GM23338 (cell line): ENCODE results near the gene SPP2. TPM values are rescaled to one million over a fixed set of nuclear protein-coding genes. Genes with fewer than 3 reads are reported as not detected.

Experiments
- ATAC-seq: fragments of 200-7000 bp; cut with Tn5 transposase; 3 replicates; pipeline ENCODE4 v1.9.1; 2020
- DNase-seq: peaks from one replicate; pipeline ENCODE4 v3.0.0-alpha.2; 2015; ENCODE audit warnings: low spot score
- H2AFZ ChIP-seq: fragments of 200-600 bp; sonication (generic); 2 replicates; pipeline ENCODE4 v1.8.0; 2016; ENCODE audit warnings: antibody characterized with exemption, mild to moderate bottlenecking, moderate library complexity
- H3F3A ChIP-seq: fragments of 200-600 bp; sonication (generic); replicated peaks from 2 replicates; pipeline ENCODE4 v1.8.0; 2017; ENCODE audit warnings: antibody characterized with exemption, mixed run types, low read depth
- H3K27ac ChIP-seq: fragments of 200-600 bp; sonication (generic); 2 replicates; pipeline ENCODE4 v1.6.1; 2016; ENCODE audit warnings: low read depth
- H3K27me3 ChIP-seq: fragments of 200-600 bp; sonication (generic); 2 replicates; pipeline ENCODE4 v1.8.0; 2016; ENCODE audit warnings: mild to moderate bottlenecking, mixed run types, moderate library complexity; ENCODE audit not compliant: insufficient read depth
- H3K36me3 ChIP-seq: fragments of 200-600 bp; sonication (generic); 2 replicates; pipeline ENCODE4 v1.8.0; 2016; ENCODE audit warnings: mild to moderate bottlenecking; ENCODE audit not compliant: insufficient read depth
- H3K4me1 ChIP-seq: fragments of 200-600 bp; sonication (generic); 2 replicates; pipeline ENCODE4 v1.8.0; 2016; ENCODE audit warnings: mild to moderate bottlenecking, moderate library complexity; ENCODE audit not compliant: insufficient read depth
- H3K4me2 ChIP-seq: fragments of 200-600 bp; sonication (generic); 2 replicates; pipeline ENCODE4 v1.7.1; 2017; ENCODE audit warnings: mixed run types
- H3K4me3 ChIP-seq: fragments of 200-600 bp; sonication (generic); 2 replicates; pipeline ENCODE4 v1.6.1; 2016; ENCODE audit warnings: mixed run types
- H3K79me2 ChIP-seq: fragments of 200-600 bp; sonication (generic); replicated peaks from 2 replicates; pipeline ENCODE4 v1.8.0; 2017; ENCODE audit warnings: mild to moderate bottlenecking; ENCODE audit not compliant: insufficient read depth
- H3K9me2 ChIP-seq: fragments of 200-600 bp; sonication (generic); 2 replicates; pipeline ENCODE4 v1.8.0; 2017; ENCODE audit not compliant: insufficient read depth
- H4K20me1 ChIP-seq: fragments of 200-600 bp; sonication (generic); replicated peaks from 2 replicates; pipeline ENCODE4 v1.8.0; 2017; ENCODE audit warnings: mild to moderate bottlenecking; ENCODE audit not compliant: insufficient read depth
- H3K27ac Mint-ChIP-seq: 2 replicates; pipeline ENCODE4 v1.8.0; 2020; ENCODE audit warnings: inconsistent platforms, mild to moderate bottlenecking, moderate library complexity, mixed read lengths
- H3K27me3 Mint-ChIP-seq: 3 replicates; pipeline ENCODE4 v1.8.0; 2022; ENCODE audit warnings: low read depth, mild to moderate bottlenecking, moderate library complexity, mixed read lengths, inconsistent platforms; ENCODE audit not compliant: insufficient read depth, poor library complexity
- H3K36me3 Mint-ChIP-seq: 3 replicates; pipeline ENCODE4 v1.8.0; 2021; ENCODE audit warnings: low read depth, mild to moderate bottlenecking, inconsistent platforms, moderate library complexity, mixed read lengths
- H3K4me1 Mint-ChIP-seq: 3 replicates; pipeline ENCODE4 v1.8.0; 2020; ENCODE audit warnings: mild to moderate bottlenecking, inconsistent platforms, mixed read lengths
- H3K4me3 Mint-ChIP-seq: 3 replicates; pipeline ENCODE4 v1.8.0; 2021; ENCODE audit warnings: moderate library complexity, mild to moderate bottlenecking, inconsistent platforms, mixed read lengths
- H3K9me3 Mint-ChIP-seq: 3 replicates; pipeline ENCODE4 v1.8.0; 2020; ENCODE audit warnings: moderate library complexity, mild to moderate bottlenecking, inconsistent platforms, mixed read lengths
- CREB1 ChIP-seq: fragments of 250-450 bp; sonication (Bioruptor Pico); IDR thresholded peaks from 2 replicates; pipeline ENCODE4 v1.5.0; 2020; ENCODE audit warnings: low read depth, mild to moderate bottlenecking, moderate library complexity
- CTCF ChIP-seq, 2 experiments: fragments of 200-600 bp in 1 of 2; sonication (generic) in 1 of 2; conservative IDR thresholded peaks; 2 replicates each; pipeline versions ENCODE4 v1.5.1 to v1.6.1; 2016 to 2017; ENCODE audit warnings: antibody characterized with exemption in 2 of 2, low read depth in 2 of 2, mild to moderate bottlenecking in 2 of 2, moderate library complexity in 1 of 2
- ETS1 ChIP-seq: IDR thresholded peaks from 2 replicates; pipeline ENCODE4 v1.6.1; 2016; ENCODE audit warnings: antibody characterized with exemption
- EZH2 ChIP-seq: fragments of 200-600 bp; sonication (generic); IDR thresholded peaks from one replicate; pipeline ENCODE4 v1.8.0; 2017; ENCODE audit warnings: antibody characterized with exemption, mild to moderate bottlenecking, low read depth; ENCODE audit not compliant: unreplicated experiment
- EZH2phosphoT487 ChIP-seq: fragments of 200-600 bp; sonication (generic); IDR thresholded peaks from one replicate; pipeline ENCODE4 v1.8.1; 2018; ENCODE audit warnings: antibody characterized with exemption; ENCODE audit not compliant: unreplicated experiment
- JUNB ChIP-seq: IDR thresholded peaks from one replicate; pipeline ENCODE4 v1.6.1; 2016; ENCODE audit warnings: antibody characterized with exemption; ENCODE audit not compliant: unreplicated experiment
- NANOG ChIP-seq: IDR thresholded peaks from 2 replicates; pipeline ENCODE4 v1.6.1; 2016; ENCODE audit warnings: antibody characterized with exemption, borderline replicate concordance
- POLR2AphosphoS5 ChIP-seq: IDR thresholded peaks from 2 replicates; pipeline ENCODE4 v1.6.1; 2016; ENCODE audit warnings: antibody characterized with exemption, low read depth
- REST ChIP-seq: IDR thresholded peaks from one replicate; pipeline ENCODE4 v1.6.1; 2018; ENCODE audit warnings: antibody characterized with exemption; ENCODE audit not compliant: unreplicated experiment
- STAT1 ChIP-seq: IDR thresholded peaks from one replicate; pipeline ENCODE4 v1.6.1; 2016; ENCODE audit warnings: antibody characterized with exemption; ENCODE audit not compliant: unreplicated experiment
- ZNF114 ChIP-seq: fragments of 250-450 bp; sonication (Bioruptor Pico); IDR thresholded peaks from 2 replicates; pipeline ENCODE4 v1.5.0; 2020; ENCODE audit warnings: mild to moderate bottlenecking, moderate library complexity
- ZNF331 ChIP-seq: fragments of 250-450 bp; sonication (Bioruptor Pico); IDR thresholded peaks from 2 replicates; pipeline ENCODE4 v1.5.0; 2020; ENCODE audit warnings: low read depth, mild to moderate bottlenecking, moderate library complexity
- polyA plus RNA-seq: library from polyadenylated mRNA; unstranded; fragments of >200 nt; fragmentation: Nextera tagmentation; extraction: Ambion mirVana; gene quantifications from 2 replicates; pipeline ENCODE4 v1.2.1, GENCODE V29; 2016
- total RNA-seq: library from RNA; depleted of rRNA; stranded (reverse); fragments of >200 nt; shearing (Covaris generic); gene quantifications from 2 replicates; pipeline ENCODE4 v1.2.3, GENCODE V29; 2014
- TF ChIP-seq, protein P1 (sequence below): fragments of 250-450 bp; sonication (Bioruptor Pico); IDR thresholded peaks from 2 replicates; pipeline ENCODE4 v1.5.0; 2020; ENCODE audit warnings: mild to moderate bottlenecking, moderate library complexity

Gene SPP2
- total and polyA plus RNA-seq, 2 experiments from 2014 or later: not detected

DNA sequence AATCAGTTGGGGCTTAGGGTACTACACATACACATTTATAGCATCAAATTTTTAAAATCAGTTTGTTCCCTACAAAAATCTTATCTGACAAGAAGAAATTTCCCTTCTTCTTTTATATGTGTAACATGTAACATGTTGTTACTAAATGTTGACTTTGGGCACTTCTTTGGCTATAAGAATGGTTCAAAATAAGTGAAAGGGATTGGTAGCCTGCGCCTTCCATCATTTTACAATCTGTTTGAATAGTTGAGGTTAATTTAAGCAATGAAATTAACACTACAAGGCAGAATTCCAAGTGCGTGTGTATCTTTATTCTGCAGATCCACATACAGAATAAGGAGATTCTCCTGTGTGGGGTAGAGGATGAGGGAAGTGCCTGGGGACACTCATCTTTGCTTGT lies 30.2 kb upstream of the SPP2 start:
- Histone ChIP-seq H3K9me2 (0 out of 2 replicates have a peak, but pooled peaks cover 5% of the 10 kb centered on the region), H2AFZ (no peak overlapping the region), H4K20me1 (no peaks in the 10 kb centered on the region), H3K79me2 (no peaks in the 10 kb centered on the region), H3K36me3 (no peaks in the 10 kb centered on the region; the same call in 1 of the 2 replicates), H3K4me3 (no peak overlapping the region), H3K27me3 (no peaks in the 10 kb centered on the region), H3F3A (no peaks in the 10 kb centered on the region), H3K27ac (no peak overlapping the region), H3K4me1 (no peaks in the 10 kb centered on the region), H3K4me2 (no peak overlapping the region)
- H3K27me3 Mint-ChIP-seq: no peaks in the 10 kb centered on the region
- ATAC-seq (no peak), DNase-seq (no peak)
- H3K4me1 Mint-ChIP-seq: no peaks in the 10 kb centered on the region
- H3K36me3 Mint-ChIP-seq: peaks cover 9% of the 10 kb centered on the region
- H3K4me3 Mint-ChIP-seq: no peak overlapping the region
- H3K9me3 Mint-ChIP-seq: peaks cover 33% of the 10 kb centered on the region
- H3K27ac Mint-ChIP-seq: no peak overlapping the region
- TF ChIP-seq EZH2phosphoT487: no peak
- TF ChIP-seq POLR2AphosphoS5: no peak
- TF ChIP-seq NANOG: no peak
- no peak for TF ChIP-seq STAT1
- TF ChIP-seq JUNB: no peak
- no peak for TF ChIP-seq CREB1 (CRISPR knock-in tag)
- TF ChIP-seq ZNF114 (CRISPR knock-in tag): no peak
- TF ChIP-seq ZNF331 (CRISPR knock-in tag): no peak
- TF ChIP-seq REST: no peak
- no peak for TF ChIP-seq ETS1
- TF ChIP-seq CTCF (conservative IDR thresholded peaks at IDR 0.05; ENCODE audit: low read depth in 2 of 2): no peak
- no peak for TF ChIP-seq EZH2
- TF ChIP-seq, protein P1, sequence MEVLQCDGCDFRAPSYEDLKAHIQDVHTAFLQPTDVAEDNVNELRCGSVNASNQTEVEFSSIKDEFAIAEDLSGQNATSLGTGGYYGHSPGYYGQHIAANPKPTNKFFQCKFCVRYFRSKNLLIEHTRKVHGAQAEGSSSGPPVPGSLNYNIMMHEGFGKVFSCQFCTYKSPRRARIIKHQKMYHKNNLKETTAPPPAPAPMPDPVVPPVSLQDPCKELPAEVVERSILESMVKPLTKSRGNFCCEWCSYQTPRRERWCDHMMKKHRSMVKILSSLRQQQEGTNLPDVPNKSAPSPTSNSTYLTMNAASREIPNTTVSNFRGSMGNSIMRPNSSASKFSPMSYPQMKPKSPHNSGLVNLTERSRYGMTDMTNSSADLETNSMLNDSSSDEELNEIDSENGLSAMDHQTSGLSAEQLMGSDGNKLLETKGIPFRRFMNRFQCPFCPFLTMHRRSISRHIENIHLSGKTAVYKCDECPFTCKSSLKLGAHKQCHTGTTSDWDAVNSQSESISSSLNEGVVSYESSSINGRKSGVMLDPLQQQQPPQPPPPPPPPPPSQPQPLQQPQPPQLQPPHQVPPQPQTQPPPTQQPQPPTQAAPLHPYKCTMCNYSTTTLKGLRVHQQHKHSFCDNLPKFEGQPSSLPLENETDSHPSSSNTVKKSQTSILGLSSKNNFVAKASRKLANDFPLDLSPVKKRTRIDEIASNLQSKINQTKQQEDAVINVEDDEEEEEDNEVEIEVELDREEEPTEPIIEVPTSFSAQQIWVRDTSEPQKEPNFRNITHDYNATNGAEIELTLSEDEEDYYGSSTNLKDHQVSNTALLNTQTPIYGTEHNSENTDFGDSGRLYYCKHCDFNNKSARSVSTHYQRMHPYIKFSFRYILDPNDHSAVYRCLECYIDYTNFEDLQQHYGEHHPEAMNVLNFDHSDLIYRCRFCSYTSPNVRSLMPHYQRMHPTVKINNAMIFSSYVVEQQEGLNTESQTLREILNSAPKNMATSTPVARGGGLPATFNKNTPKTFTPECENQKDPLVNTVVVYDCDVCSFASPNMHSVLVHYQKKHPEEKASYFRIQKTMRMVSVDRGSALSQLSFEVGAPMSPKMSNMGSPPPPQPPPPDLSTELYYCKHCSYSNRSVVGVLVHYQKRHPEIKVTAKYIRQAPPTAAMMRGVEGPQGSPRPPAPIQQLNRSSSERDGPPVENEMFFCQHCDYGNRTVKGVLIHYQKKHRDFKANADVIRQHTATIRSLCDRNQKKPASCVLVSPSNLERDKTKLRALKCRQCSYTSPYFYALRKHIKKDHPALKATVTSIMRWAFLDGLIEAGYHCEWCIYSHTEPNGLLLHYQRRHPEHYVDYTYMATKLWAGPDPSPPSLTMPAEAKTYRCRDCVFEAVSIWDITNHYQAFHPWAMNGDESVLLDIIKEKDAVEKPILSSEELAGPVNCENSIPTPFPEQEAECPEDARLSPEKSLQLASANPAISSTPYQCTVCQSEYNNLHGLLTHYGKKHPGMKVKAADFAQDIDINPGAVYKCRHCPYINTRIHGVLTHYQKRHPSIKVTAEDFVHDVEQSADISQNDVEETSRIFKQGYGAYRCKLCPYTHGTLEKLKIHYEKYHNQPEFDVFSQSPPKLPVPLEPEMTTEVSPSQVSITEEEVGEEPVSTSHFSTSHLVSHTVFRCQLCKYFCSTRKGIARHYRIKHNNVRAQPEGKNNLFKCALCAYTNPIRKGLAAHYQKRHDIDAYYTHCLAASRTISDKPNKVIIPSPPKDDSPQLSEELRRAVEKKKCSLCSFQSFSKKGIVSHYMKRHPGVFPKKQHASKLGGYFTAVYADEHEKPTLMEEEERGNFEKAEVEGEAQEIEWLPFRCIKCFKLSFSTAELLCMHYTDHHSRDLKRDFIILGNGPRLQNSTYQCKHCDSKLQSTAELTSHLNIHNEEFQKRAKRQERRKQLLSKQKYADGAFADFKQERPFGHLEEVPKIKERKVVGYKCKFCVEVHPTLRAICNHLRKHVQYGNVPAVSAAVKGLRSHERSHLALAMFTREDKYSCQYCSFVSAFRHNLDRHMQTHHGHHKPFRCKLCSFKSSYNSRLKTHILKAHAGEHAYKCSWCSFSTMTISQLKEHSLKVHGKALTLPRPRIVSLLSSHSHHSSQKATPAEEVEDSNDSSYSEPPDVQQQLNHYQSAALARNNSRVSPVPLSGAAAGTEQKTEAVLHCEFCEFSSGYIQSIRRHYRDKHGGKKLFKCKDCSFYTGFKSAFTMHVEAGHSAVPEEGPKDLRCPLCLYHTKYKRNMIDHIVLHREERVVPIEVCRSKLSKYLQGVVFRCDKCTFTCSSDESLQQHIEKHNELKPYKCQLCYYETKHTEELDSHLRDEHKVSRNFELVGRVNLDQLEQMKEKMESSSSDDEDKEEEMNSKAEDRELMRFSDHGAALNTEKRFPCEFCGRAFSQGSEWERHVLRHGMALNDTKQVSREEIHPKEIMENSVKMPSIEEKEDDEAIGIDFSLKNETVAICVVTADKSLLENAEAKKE: no peak
